Measurements from ENCODE around the gene SLC24A4.

Gene SLC24A4

DNA sequence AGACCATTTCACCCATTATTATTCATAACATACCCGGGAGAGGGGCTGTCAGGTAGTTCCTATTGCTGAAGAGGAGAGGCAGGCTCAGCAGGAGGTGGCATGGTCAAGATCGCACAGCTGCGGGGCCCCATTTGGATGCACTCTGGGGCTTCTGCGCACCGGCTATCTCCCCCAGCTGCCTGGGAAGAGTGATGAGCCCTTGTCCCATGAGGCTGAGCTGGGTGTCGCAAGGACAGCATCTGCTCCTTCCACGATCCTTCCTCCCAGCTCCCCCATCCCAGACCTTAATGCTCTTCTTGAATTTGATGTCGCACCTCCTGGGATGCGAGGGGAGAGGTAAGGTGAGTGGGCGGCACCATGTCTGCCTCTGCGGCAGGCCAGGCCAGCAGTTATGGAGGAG lies 62.6 kb downstream of the SLC24A4 start:
- TF ChIP-seq, protein P1, sequence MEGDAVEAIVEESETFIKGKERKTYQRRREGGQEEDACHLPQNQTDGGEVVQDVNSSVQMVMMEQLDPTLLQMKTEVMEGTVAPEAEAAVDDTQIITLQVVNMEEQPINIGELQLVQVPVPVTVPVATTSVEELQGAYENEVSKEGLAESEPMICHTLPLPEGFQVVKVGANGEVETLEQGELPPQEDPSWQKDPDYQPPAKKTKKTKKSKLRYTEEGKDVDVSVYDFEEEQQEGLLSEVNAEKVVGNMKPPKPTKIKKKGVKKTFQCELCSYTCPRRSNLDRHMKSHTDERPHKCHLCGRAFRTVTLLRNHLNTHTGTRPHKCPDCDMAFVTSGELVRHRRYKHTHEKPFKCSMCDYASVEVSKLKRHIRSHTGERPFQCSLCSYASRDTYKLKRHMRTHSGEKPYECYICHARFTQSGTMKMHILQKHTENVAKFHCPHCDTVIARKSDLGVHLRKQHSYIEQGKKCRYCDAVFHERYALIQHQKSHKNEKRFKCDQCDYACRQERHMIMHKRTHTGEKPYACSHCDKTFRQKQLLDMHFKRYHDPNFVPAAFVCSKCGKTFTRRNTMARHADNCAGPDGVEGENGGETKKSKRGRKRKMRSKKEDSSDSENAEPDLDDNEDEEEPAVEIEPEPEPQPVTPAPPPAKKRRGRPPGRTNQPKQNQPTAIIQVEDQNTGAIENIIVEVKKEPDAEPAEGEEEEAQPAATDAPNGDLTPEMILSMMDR (IDR thresholded peaks at IDR 0.05; ENCODE audit: low read depth, low read length) = no peak
- DNase-seq (ENCODE audit: low read depth in 2 of 2) = no peak
- H3K4me3 ChIP-seq (replicated peaks in 1 of 2; ENCODE audit: low read depth in 2 of 2, low read length in 2 of 2) = no peak overlapping the region

DNA sequence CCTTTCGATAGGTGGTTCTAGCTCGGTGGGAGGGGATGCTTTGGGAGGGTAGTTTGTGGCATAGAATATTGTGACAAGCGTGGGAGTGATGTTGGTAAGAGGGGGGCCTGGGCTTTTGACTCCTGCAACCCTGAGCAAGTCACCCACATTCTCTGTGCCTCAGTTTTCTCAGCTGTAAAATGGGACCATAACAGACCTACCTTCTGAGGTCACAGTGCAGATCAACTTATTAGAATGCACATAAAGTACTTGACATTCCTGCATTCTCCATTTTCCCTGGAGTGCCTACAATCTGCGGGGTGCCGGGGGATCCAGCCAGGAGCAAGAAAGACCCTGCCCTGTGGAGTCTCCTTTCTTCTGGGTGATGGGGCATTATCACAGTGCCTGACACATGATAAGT lies 63.2 kb downstream of the SLC24A4 start:
- no peak for DNase-seq (ENCODE audit: low read depth in 2 of 2)
- TF ChIP-seq, protein P1 (IDR thresholded peaks at IDR 0.05; ENCODE audit: low read depth, low read length) = no peak
- H3K4me3 ChIP-seq (replicated peaks in 1 of 2; ENCODE audit: low read depth in 2 of 2, low read length in 2 of 2) = no peak overlapping the region

DNA sequence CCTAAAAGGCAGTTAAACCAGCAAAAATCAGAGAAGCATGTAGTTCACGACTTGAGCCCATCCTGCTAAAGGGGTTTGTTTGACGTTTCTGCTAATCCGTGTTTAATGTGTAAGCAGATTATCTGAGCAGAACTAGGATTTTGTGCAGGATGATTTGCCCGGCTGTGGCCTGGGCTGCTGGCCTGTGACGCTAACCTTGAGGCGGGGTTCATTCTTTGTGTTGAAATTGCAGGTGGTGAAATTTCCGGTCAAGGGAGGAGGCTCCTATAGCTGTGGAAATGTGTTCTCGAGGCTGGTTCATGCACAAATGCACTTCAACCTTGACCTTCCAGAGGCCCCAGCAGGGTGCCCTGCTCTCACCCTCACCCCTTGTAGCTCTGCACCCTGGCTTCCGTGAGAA lies 63.7 kb downstream of the SLC24A4 start:
- no peak overlapping the region for H3K4me3 ChIP-seq (replicated peaks in 1 of 2; ENCODE audit: low read depth in 2 of 2, low read length in 2 of 2)
- no peak for DNase-seq (ENCODE audit: low read depth in 2 of 2)
- TF ChIP-seq, protein P1 (IDR thresholded peaks at IDR 0.05; ENCODE audit: low read depth, low read length) = no peak

DNA sequence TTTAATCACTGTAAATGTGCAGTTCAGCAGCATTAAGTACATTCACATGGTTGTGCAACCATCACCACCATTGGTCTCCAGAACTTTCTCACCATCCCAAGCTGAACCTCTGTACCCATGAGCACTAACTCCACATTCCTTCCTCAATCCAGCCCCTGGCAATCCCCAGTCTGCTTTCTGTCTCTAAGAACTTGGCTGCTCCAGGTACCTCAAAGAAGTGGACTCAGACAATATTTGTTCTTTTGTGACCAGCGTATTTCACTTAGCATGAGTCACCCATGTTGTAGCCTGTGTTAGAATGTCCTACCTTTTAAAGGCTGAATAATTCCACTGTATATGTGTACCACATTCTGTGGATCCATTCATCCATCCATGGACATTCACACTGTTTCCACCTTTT lies 64.6 kb downstream of the SLC24A4 start:
- no peak for DNase-seq (ENCODE audit: low read depth in 2 of 2)
- TF ChIP-seq, protein P1 (IDR thresholded peaks at IDR 0.05; ENCODE audit: low read depth, low read length) = no peak
- H3K4me3 ChIP-seq (replicated peaks in 1 of 2; ENCODE audit: low read depth in 2 of 2, low read length in 2 of 2) = no peak overlapping the region

DNA sequence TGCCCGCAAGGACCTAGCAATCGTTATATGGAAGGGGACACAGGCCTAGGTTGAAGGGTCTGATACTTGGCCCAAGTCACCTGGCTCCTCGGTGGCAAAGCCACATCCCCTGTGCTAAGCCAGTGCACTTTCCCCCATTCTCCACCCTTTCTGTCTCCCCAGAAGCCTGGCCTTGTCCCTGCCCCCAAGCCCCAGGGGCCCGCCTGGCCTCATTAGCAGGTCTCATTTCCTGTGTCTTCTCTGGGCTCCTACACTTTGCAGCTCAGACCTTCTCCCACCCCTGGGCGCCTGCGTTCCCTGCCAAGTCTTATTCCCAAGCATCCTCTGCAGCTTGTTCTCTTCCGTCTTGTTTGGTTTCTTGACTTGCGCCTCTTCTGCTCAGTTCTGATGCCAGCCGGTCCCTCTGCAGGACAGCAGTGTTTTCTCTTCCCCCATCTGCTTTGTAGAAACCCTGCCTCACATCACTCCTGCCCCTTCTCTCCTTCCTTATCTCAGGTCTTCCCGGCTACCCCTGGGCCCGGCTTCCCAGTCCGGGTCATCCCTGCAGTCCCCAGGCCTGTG lies 66.7 kb downstream of the SLC24A4 start:
- no peak overlapping the region for H3K4me3 ChIP-seq (replicated peaks in 1 of 2; ENCODE audit: low read depth in 2 of 2, low read length in 2 of 2)
- DNase-seq (ENCODE audit: low read depth in 2 of 2) = no peak
- TF ChIP-seq, protein P1 (IDR thresholded peaks at IDR 0.05; ENCODE audit: low read depth, low read length) = no peak

DNA sequence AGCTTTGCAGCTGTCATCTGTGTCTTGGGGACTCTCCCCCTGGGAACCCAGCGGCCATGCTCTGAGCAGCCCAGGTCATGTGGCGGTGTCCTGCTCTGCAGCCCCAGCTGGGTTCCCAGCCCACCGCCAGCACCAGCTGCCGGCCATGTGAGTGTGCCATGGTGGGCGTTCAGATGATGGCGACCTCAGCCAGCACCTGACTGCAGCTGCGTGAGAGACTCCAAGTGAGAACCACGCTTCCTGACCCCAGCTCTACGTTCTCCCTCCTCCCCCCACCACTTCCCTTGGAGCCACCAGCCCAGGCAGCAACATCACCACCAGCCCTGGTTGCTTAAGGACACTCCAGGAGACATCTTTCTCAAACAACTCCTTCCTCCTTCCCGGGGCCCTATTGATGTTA lies 68.8 kb downstream of the SLC24A4 start:
- TF ChIP-seq, protein P1 (IDR thresholded peaks at IDR 0.05; ENCODE audit: low read depth, low read length) = no peak
- DNase-seq (ENCODE audit: low read depth in 2 of 2) = no peak
- H3K4me3 ChIP-seq (replicated peaks in 1 of 2; ENCODE audit: low read depth in 2 of 2, low read length in 2 of 2) = no peak overlapping the region

DNA sequence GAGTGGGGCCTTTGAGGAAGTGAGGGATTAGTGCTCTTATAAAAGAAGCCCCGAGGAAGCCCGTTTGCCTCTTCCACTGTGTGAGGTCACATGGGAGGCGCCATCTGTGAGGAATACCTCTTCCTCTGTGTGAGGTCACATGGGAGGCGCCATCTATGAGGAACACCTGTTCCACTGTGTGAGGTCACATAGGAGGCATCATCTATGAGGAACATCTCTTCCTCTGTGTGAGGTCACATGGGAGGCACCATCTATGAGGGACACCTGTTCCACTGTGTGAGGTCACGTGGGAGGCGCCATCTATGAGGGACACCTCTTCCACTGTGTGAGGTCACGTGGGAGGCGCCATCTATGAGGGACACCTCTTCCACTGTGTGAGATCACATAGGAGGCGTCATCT lies 69.7 kb downstream of the SLC24A4 start:
- TF ChIP-seq, protein P1 (IDR thresholded peaks at IDR 0.05; ENCODE audit: low read depth, low read length) = no peak
- no peak for DNase-seq (ENCODE audit: low read depth in 2 of 2)
- H3K4me3 ChIP-seq (replicated peaks in 1 of 2; ENCODE audit: low read depth in 2 of 2, low read length in 2 of 2) = no peak overlapping the region
